B cell (primary cell): ENCODE measurements around the gene G6PD. TPM values are rescaled to one million over a fixed set of nuclear protein-coding genes. Genes with fewer than 3 reads are reported as not detected.
A peak's percentile ranks its signal among the peaks of the same experiment; 100 is the strongest.

Experiments
- ATAC-seq: fragments of 200-7000 bp; cut with Tn5 transposase; one replicate; pipeline ENCODE4 v1.10.0; 2021; ENCODE audit warnings: low read depth, mild to moderate bottlenecking, moderate number of reproducible peaks, moderate library complexity
- CTCF ChIA-PET: fragments of 350-600 bp; sonication (Branson Sonifier 250); formaldehyde crosslinking; loops from one replicate; lab custom pipeline; 2021; ENCODE audit warnings: antibody characterized with exemption, inconsistent platforms; lab: Charles Lee
- POLR2A ChIA-PET: fragments of 350-600 bp; sonication (Branson Sonifier 250); formaldehyde crosslinking; loops from one replicate; lab custom pipeline; 2021; ENCODE audit warnings: antibody characterized with exemption; lab: Charles Lee
- DNase-seq: peaks from one replicate; pipeline ENCODE4 v3.0.0; 2013
- H2AFZ ChIP-seq: 2 replicates; pipeline ENCODE4 v1.6.1; 2012; ENCODE audit warnings: mild to moderate bottlenecking, low read depth, low read length; ENCODE audit not compliant: insufficient read depth, poor library complexity, severe bottlenecking
- H3K27ac ChIP-seq, 2 donors: 1 replicate in 1 of 2; 2 replicates in 1 of 2; pipeline ENCODE4 v1.5.1; 2012 to 2013; ENCODE audit warnings: low read length in 2 of 2, mild to moderate bottlenecking in 2 of 2, moderate library complexity in 1 of 2
- H3K27me3 ChIP-seq, 4 experiments: fragments of 200-600 bp in 1 of 4; sonication (generic) in 1 of 4; replicated peaks in 1 of 4; 1 replicate in 2 of 4; 2 replicates in 2 of 4; pipeline versions ENCODE4 v1.6.1 to v1.7.0; 2013 to 2016; ENCODE audit warnings: low read length in 3 of 4, mild to moderate bottlenecking in 2 of 4, mixed read lengths in 1 of 4, moderate library complexity in 1 of 4; ENCODE audit not compliant: insufficient read depth in 4 of 4, control insufficient read depth in 3 of 4; ENCODE audit errors: control extremely low read depth in 1 of 4
- H3K36me3 ChIP-seq, 2 experiments: replicated peaks in 1 of 2; 1 replicate in 1 of 2; 2 replicates in 1 of 2; pipeline versions ENCODE4 v1.6.1 to v1.7.1; 2013; ENCODE audit warnings: low read length in 1 of 2; ENCODE audit not compliant: insufficient read depth in 2 of 2, control insufficient read depth in 1 of 2; ENCODE audit errors: control extremely low read depth in 1 of 2, extremely low read depth in 1 of 2
- H3K4me1 ChIP-seq, 2 donors: fragments of 200-600 bp in 1 of 2; sonication (generic) in 1 of 2; 1 replicate in 1 of 2; 2 replicates in 1 of 2; pipeline versions ENCODE4 v1.5.1 to v1.6.1; 2013 to 2017; ENCODE audit warnings: low read length in 2 of 2; ENCODE audit not compliant: control insufficient read depth in 2 of 2, insufficient read depth in 2 of 2
- H3K4me2 ChIP-seq: replicated peaks from 2 replicates; pipeline ENCODE3; 2012; ENCODE audit warnings: mild to moderate bottlenecking, low read depth, low read length; ENCODE audit not compliant: poor library complexity, severe bottlenecking
- H3K4me3 ChIP-seq, 5 experiments: fragments of 200-600 bp in 1 of 5; sonication (generic) in 1 of 5; 1 replicate in 3 of 5; 2 replicates in 2 of 5; pipeline versions ENCODE4 v1.5.1 to v1.7.0; 2011 to 2016; ENCODE audit warnings: low read length in 4 of 5, mild to moderate bottlenecking in 4 of 5, low read depth in 2 of 5, control low read depth in 1 of 5, moderate library complexity in 1 of 5; ENCODE audit not compliant: insufficient read depth in 1 of 5; ENCODE audit errors: control extremely low read depth in 1 of 5, extremely low read depth in 1 of 5
- H3K79me2 ChIP-seq: fragments of 200-600 bp; sonication (generic); one replicate; pipeline ENCODE4 v1.6.0; 2016; ENCODE audit warnings: low read length; ENCODE audit not compliant: control insufficient read depth, insufficient read depth
- H3K9ac ChIP-seq: fragments of 200-600 bp; sonication (generic); 2 replicates; pipeline ENCODE4 v1.6.1; 2017; ENCODE audit warnings: mild to moderate bottlenecking, low read length, moderate library complexity
- H3K9me3 ChIP-seq, 3 donors: one replicate each; pipeline versions ENCODE4 v1.6.1 to v1.7.1; 2013; ENCODE audit warnings: low read length in 2 of 3; ENCODE audit not compliant: control insufficient read depth in 2 of 3, insufficient read depth in 1 of 3; ENCODE audit errors: control extremely low read depth in 1 of 3
- H4K20me1 ChIP-seq: 2 replicates; pipeline ENCODE4 v1.6.0; 2012; ENCODE audit warnings: mild to moderate bottlenecking, low read length; ENCODE audit not compliant: insufficient read depth, control insufficient read depth, poor library complexity, severe bottlenecking
- H3K27ac Mint-ChIP-seq: one replicate; pipeline ENCODE4 v1.8.0; 2021; ENCODE audit warnings: mixed read lengths
- H3K27me3 Mint-ChIP-seq: one replicate; pipeline ENCODE4 v1.8.0; 2021; ENCODE audit warnings: mixed read lengths
- H3K4me1 Mint-ChIP-seq: one replicate; pipeline ENCODE4 v1.8.0; 2021; ENCODE audit warnings: mixed read lengths
- H3K4me3 Mint-ChIP-seq: one replicate; pipeline ENCODE4 v1.8.0; 2021; ENCODE audit warnings: mixed read lengths
- H3K9me3 Mint-ChIP-seq: one replicate; pipeline ENCODE4 v1.8.0; 2022; ENCODE audit warnings: mixed read lengths; ENCODE audit not compliant: insufficient read depth
- EZH2 ChIP-seq: IDR thresholded peaks from 2 replicates; pipeline ENCODE4 v1.6.1; 2012; ENCODE audit warnings: borderline replicate concordance, low read depth, mild to moderate bottlenecking, moderate library complexity, low read length; ENCODE audit not compliant: insufficient read depth, poor library complexity, severe bottlenecking
- WGBS: methylation state at CpG from one replicate; pipeline ENCODE4 v1.1.5; 2013; ENCODE audit warnings: missing lambda C conversion rate; ENCODE audit not compliant: insufficient coverage; 5-methylcytosine and 5-hydroxymethylcytosine counted together
- intact Hi-C: fragments of 100-400 bp; cut with micrococcal nuclease; formaldehyde crosslinking; loops from one replicate; pipeline ENCODE4 v1.10.0; 2022
- polyA minus RNA-seq: library from RNA; depleted of rRNA, polyadenylated mRNA; stranded (reverse); fragments of >200 nt; gene quantifications from 2 replicates; pipeline ENCODE4 v1.2.3, GENCODE V29; 2012
- polyA plus RNA-seq: library from polyadenylated mRNA; depleted of rRNA; stranded (reverse); fragments of >200 nt; gene quantifications from 2 replicates; pipeline ENCODE4 v1.2.3, GENCODE V29; 2012
- total RNA-seq, 2 donors: library from RNA; stranded (reverse); fragments of 120-200 nt in 1 of 2; gene quantifications; 1 replicate in 1 of 2; 2 replicates in 1 of 2; pipeline versions ENCODE4 v1.2.3 to v1.2.4, GENCODE V29; 2013 to 2022
- TF ChIP-seq, protein P1 (sequence below): fragments of 200-600 bp; IDR thresholded peaks from one replicate; pipeline ENCODE4 v1.8.0; 2022; ENCODE audit warnings: antibody characterized with exemption, mild to moderate bottlenecking

The G6PD gene
- 57.2 and 61.2 TPM in 2 replicates for total RNA-seq
- total RNA-seq (2013): 20.3 TPM
- polyA plus RNA-seq: 64.4 and 66.0 TPM in 2 replicates
- 55.1 and 63.9 TPM in 2 replicates for polyA minus RNA-seq

DNA sequence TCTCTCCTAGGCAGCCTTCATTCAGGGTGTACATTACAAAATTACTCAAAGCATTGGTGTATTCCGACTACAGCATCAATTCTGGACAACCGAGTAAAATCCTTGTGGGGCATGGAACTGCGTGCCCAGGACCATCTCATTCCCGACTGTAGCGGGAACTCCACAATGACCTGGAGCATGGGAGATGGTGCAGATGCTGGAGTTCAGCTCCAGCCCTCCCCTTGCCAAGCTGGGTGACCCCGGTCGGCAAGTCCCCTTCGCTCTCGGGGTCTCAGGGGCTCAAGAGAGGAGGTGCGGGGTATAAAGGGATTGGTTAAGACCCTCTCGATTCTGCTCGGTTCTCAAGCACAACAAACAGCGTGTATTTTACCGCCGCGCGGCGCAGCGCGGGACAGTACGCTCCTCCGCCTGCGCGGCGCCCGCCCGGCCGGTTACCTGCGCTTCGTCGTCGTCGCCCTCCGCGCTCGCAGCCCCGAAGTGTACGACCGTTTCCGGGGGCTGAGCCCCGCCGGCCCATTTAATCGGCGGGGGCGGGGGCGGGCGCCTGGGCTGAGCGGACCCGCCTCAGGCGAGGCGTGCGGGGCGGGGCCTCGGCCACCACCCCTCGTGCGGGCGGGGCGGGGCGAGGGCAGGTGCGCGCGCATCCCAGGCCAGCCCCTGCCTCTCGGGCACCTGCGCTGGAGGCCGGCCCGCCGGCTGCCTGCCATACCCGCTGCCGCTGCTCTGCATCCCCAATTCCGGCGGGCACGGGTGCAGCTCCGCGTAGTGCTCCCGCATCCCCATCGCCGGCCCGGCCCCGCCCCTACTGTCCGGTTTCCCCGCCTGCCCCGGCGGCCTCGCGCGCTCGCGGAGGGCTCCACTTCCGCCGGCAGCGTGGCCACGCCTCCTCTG lies at the start of gene G6PD:
Gene G6PD, minus strand, starts transcription at position 493 of the 891 bp plus-strand sequence. CDS start 691 bp downstream, outside the sequence.
- H3K4me3 Mint-ChIP-seq: peak within 1 kb of the TSS; percentile 94
- TF ChIP-seq, protein P1, sequence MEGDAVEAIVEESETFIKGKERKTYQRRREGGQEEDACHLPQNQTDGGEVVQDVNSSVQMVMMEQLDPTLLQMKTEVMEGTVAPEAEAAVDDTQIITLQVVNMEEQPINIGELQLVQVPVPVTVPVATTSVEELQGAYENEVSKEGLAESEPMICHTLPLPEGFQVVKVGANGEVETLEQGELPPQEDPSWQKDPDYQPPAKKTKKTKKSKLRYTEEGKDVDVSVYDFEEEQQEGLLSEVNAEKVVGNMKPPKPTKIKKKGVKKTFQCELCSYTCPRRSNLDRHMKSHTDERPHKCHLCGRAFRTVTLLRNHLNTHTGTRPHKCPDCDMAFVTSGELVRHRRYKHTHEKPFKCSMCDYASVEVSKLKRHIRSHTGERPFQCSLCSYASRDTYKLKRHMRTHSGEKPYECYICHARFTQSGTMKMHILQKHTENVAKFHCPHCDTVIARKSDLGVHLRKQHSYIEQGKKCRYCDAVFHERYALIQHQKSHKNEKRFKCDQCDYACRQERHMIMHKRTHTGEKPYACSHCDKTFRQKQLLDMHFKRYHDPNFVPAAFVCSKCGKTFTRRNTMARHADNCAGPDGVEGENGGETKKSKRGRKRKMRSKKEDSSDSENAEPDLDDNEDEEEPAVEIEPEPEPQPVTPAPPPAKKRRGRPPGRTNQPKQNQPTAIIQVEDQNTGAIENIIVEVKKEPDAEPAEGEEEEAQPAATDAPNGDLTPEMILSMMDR: no peak
- no peak for TF ChIP-seq EZH2
- no peaks in the 10 kb centered on the region for H3K9me3 ChIP-seq
- H3K4me1 Mint-ChIP-seq: peaks cover 47% of the 10 kb centered on the region
- ATAC-seq (peak; percentile 66), DNase-seq (no peak)
- H3K4me1 ChIP-seq: peaks cover 20 to 48% of the 10 kb centered on the region in 2 donors
- H3K79me2 ChIP-seq: peaks cover 38% of the 10 kb centered on the region
- H3K9me3 Mint-ChIP-seq: no peaks in the 10 kb centered on the region
- peaks cover 0 to 4% of the 10 kb centered on the region in 2 experiments for H3K36me3 ChIP-seq
- peak within 1 kb of the TSS; percentile 88 for H3K27ac Mint-ChIP-seq
- H3K27me3 Mint-ChIP-seq: no peaks in the 10 kb centered on the region
- intact Hi-C loops: no loop called here
- under 1% methylated on average over 85 of the region's 92 CpGs for WGBS
- CTCF ChIA-PET: no interaction called here
- H3K27me3 ChIP-seq: no peaks in the 10 kb centered on the region
- H3K27ac ChIP-seq: peak within 1 kb of the TSS; percentile 83 to 85
- peak within 1 kb of the TSS; percentile 72 for H3K4me2 ChIP-seq
- H3K9ac ChIP-seq: peak within 1 kb of the TSS; percentile 82
- POLR2A ChIA-PET: interaction anchor here (1.3 kb wide), 1 partner anchor 149 kb away, joined by 4 read pairs; the partner anchor contains the start of gene RPL10
- H4K20me1 ChIP-seq: peaks cover 12% of the 10 kb centered on the region
- peak within 1 kb of the TSS; percentile 60 for H2AFZ ChIP-seq
- H3K4me3 ChIP-seq: peak within 1 kb of the TSS; percentile 68 to 91 (median 70)
